Endodermal cell (in vitro differentiated cells): ENCODE measurements around the gene CGRRF1. TPM values are rescaled to one million over a fixed set of nuclear protein-coding genes. Genes with fewer than 3 reads are reported as not detected.

ENCODE experiments used
- DNase-seq: peaks from one replicate; pipeline ENCODE4 v3.0.0-alpha.2; 2017
- H3K27ac ChIP-seq: 2 replicates; pipeline ENCODE4 v1.5.1; 2013; ENCODE audit warnings: mild to moderate bottlenecking, low read depth, low read length, moderate library complexity
- H3K27me3 ChIP-seq: 2 replicates; pipeline ENCODE4 v1.6.1; 2013; ENCODE audit warnings: mild to moderate bottlenecking, low read length, moderate library complexity; ENCODE audit not compliant: insufficient read depth, control insufficient read depth, poor library complexity, severe bottlenecking
- H3K36me3 ChIP-seq: 2 replicates; pipeline ENCODE4 v1.7.0; 2013; ENCODE audit warnings: mild to moderate bottlenecking, low read length, moderate library complexity; ENCODE audit not compliant: control insufficient read depth, insufficient read depth
- H3K4me1 ChIP-seq: one replicate; pipeline ENCODE4 v1.7.0; 2013; ENCODE audit warnings: low read length; ENCODE audit not compliant: control insufficient read depth, insufficient read depth
- H3K4me3 ChIP-seq: 2 replicates; pipeline ENCODE4 v1.5.1; 2013; ENCODE audit warnings: mild to moderate bottlenecking, low read length, moderate library complexity
- H3K9ac ChIP-seq: 2 replicates; pipeline ENCODE4 v1.6.1; 2013; ENCODE audit warnings: mild to moderate bottlenecking, low read length, moderate library complexity; ENCODE audit not compliant: poor library complexity, severe bottlenecking; ENCODE audit errors: extremely low read depth
- H3K9me3 ChIP-seq: 2 replicates; pipeline ENCODE4 v1.6.1; 2013; ENCODE audit warnings: mild to moderate bottlenecking, low read length, moderate library complexity; ENCODE audit not compliant: control insufficient read depth
- H3K27ac Mint-ChIP-seq: 2 replicates; pipeline ENCODE4 v1.8.0; 2020; ENCODE audit warnings: mixed read lengths
- H3K27me3 Mint-ChIP-seq: 2 replicates; pipeline ENCODE4 v1.8.0; 2021; ENCODE audit warnings: mild to moderate bottlenecking, mixed read lengths; ENCODE audit not compliant: insufficient read depth
- H3K36me3 Mint-ChIP-seq: 2 replicates; pipeline ENCODE4 v1.8.0; 2020; ENCODE audit warnings: low read depth, mixed read lengths
- H3K4me1 Mint-ChIP-seq: 2 replicates; pipeline ENCODE4 v1.8.0; 2020; ENCODE audit warnings: mixed read lengths
- H3K4me3 Mint-ChIP-seq: 2 replicates; pipeline ENCODE4 v1.8.0; 2020; ENCODE audit warnings: mild to moderate bottlenecking, moderate library complexity, mixed read lengths
- H3K9me3 Mint-ChIP-seq: 2 replicates; pipeline ENCODE4 v1.8.0; 2020; ENCODE audit warnings: mild to moderate bottlenecking, mixed read lengths
- CTCF ChIP-seq: fragments of 200-600 bp; sonication (generic); conservative IDR thresholded peaks from 2 replicates; pipeline ENCODE4 v1.5.0; 2021; ENCODE audit warnings: antibody characterized with exemption, mild to moderate bottlenecking
- WGBS, 2 experiments: methylation state at CpG; one replicate each; pipeline versions ENCODE4 v1.1.5 to v1.1.7; 2013; ENCODE audit warnings: missing lambda C conversion rate in 2 of 2, mixed read lengths in 1 of 2; ENCODE audit not compliant: insufficient coverage in 1 of 2, insufficient read length in 1 of 2; 5-methylcytosine and 5-hydroxymethylcytosine counted together
- total RNA-seq, 2 donors: library from RNA; stranded (reverse); fragmentation: NEBNext Ultra II Directional in 1 of 2; extraction: Animal tissue kit (Norgen Biotek cat#: 25700) in 1 of 2; gene quantifications; 2 replicates in 1 of 2; 3 replicates in 1 of 2; pipeline ENCODE4 v1.2.1, GENCODE V29; 2021

CGRRF1 gene
- total RNA-seq, 2 donors from 2014 or later, result 17.8 to 19.3 TPM

- H3K9me3 ChIP-seq, result no peaks in the 10 kb centered on the region
- Mint-ChIP-seq H3K36me3 (no peaks in the 10 kb centered on the region), H3K27me3 (no peaks in the 10 kb centered on the region), H3K4me3 (no peak overlapping the region), H3K27ac (no peak overlapping the region), H3K4me1 (peaks cover 12% of the 10 kb centered on the region), H3K9me3 (no peaks in the 10 kb centered on the region)
- no peak overlapping the region for H3K27ac ChIP-seq
- no peak for TF ChIP-seq CTCF
- H3K27me3 ChIP-seq, result no peaks in the 10 kb centered on the region
- H3K4me3 ChIP-seq, result no peak overlapping the region
- DNase-seq, result no peak
- H3K9ac ChIP-seq, result no peak overlapping the region
- 88 to 92% methylated on average over 3 of the region's 3 CpGs for WGBS, 2 experiments
- H3K4me1 ChIP-seq, result peaks cover 6% of the 10 kb centered on the region
- H3K36me3 ChIP-seq, result no peaks in the 10 kb centered on the region
Measured at GRCh38 chr14:54501480-54501879, 8.2 kb upstream of the CGRRF1 start.

GRCh38 chr14:54502602-54503001, 7.1 kb upstream of the CGRRF1 start:
- no peaks in the 10 kb centered on the region for H3K9me3 ChIP-seq
- no peaks in the 10 kb centered on the region for H3K27me3 ChIP-seq
- H3K27me3 Mint-ChIP-seq, result no peaks in the 10 kb centered on the region
- WGBS, 2 experiments, result 82 to 83% methylated on average over 2 of the region's 2 CpGs
- no peak for TF ChIP-seq CTCF
- no peaks in the 10 kb centered on the region for H3K36me3 ChIP-seq
- H3K4me3 ChIP-seq, result no peak overlapping the region
- peaks cover 1% of the 10 kb centered on the region for H3K4me1 ChIP-seq
- H3K36me3 Mint-ChIP-seq, result no peaks in the 10 kb centered on the region
- H3K9me3 Mint-ChIP-seq, result no peaks in the 10 kb centered on the region
- H3K4me1 Mint-ChIP-seq, result peaks cover 8% of the 10 kb centered on the region
- no peak for DNase-seq
- H3K27ac Mint-ChIP-seq, result no peak overlapping the region
- H3K9ac ChIP-seq, result no peak overlapping the region
- H3K27ac ChIP-seq, result no peak overlapping the region
- H3K4me3 Mint-ChIP-seq, result no peak overlapping the region

GRCh38 chr14:54503486-54503885, 6.2 kb upstream of the CGRRF1 start:
- no peak overlapping the region for H3K9ac ChIP-seq
- H3K36me3 ChIP-seq, result no peaks in the 10 kb centered on the region
- TF ChIP-seq CTCF, result peak; percentile 65
- H3K4me1 ChIP-seq, result no peaks in the 10 kb centered on the region
- WGBS, 2 experiments, result 90 to 100% methylated on average over 3 of the region's 3 CpGs
- no peak overlapping the region for H3K27ac Mint-ChIP-seq
- H3K27me3 ChIP-seq, result no peaks in the 10 kb centered on the region
- DNase-seq, result no peak
- peaks cover 7% of the 10 kb centered on the region for H3K4me1 Mint-ChIP-seq
- H3K27ac ChIP-seq, result no peak overlapping the region
- no peaks in the 10 kb centered on the region for H3K27me3 Mint-ChIP-seq
- H3K36me3 Mint-ChIP-seq, result no peaks in the 10 kb centered on the region
- no peaks in the 10 kb centered on the region for H3K9me3 ChIP-seq
- no peak overlapping the region for H3K4me3 Mint-ChIP-seq
- H3K4me3 ChIP-seq, result no peak overlapping the region
- no peaks in the 10 kb centered on the region for H3K9me3 Mint-ChIP-seq
